GM19025 (cell line): ENCODE results near the gene STPG3.
A peak's percentile ranks its signal among the peaks of the same experiment; 100 is the strongest.

ENCODE experiments used
- ATAC-seq: cut with Tn5 transposase; IDR thresholded peaks from one replicate; pipeline ENCODE4 v1.9.1; 2021; ENCODE audit warnings: mild to moderate bottlenecking, low read depth, moderate library complexity; ENCODE audit not compliant: unreplicated experiment

Gene STPG3

GRCh38 chr9:137221506-137222111 lies 29.5 kb upstream of the STPG3 start:
- no peak for ATAC-seq

GRCh38 chr9:137222190-137223077 lies 28.7 kb upstream of the STPG3 start, which contains the start of gene RNF208:
TSS of gene RNF208 (minus strand) at chr9:137222240. CDS start at chr9:137221212, 1,028 bp downstream.
- no peak for ATAC-seq

GRCh38 chr9:137223078-137223970 lies 27.8 kb upstream of the STPG3 start:
- ATAC-seq = peak; percentile 69

- no peak for ATAC-seq
Measured at GRCh38 chr9:137224830-137225694, 26.0 kb upstream of the STPG3 start, which contains the start of gene CYSRT1. TSS of gene CYSRT1 (plus strand) at chr9:137225174. CDS start at chr9:137225622, 448 bp downstream.

- ATAC-seq = no peak
Measured at GRCh38 chr9:137225699-137226331, 25.3 kb upstream of the STPG3 start.

GRCh38 chr9:137226338-137227053 lies 24.6 kb upstream of the STPG3 start:
- no peak for ATAC-seq

- ATAC-seq = no peak
Measured at GRCh38 chr9:137227054-137227852, 23.8 kb upstream of the STPG3 start, which contains the start of gene RNF224. TSS of gene RNF224 (plus strand) at chr9:137227502. CDS start at chr9:137228336, 834 bp downstream.

- ATAC-seq = no peak
Measured at GRCh38 chr9:137227853-137228505, 23.1 kb upstream of the STPG3 start.

- ATAC-seq = no peak
Measured at GRCh38 chr9:137228506-137228967, 22.5 kb upstream of the STPG3 start.

- no peak for ATAC-seq
Measured at GRCh38 chr9:137228968-137229896, 21.9 kb upstream of the STPG3 start.

- ATAC-seq = no peak
Measured at GRCh38 chr9:137229903-137230704, 21.0 kb upstream of the STPG3 start.

- no peak for ATAC-seq
Measured at GRCh38 chr9:137230705-137231371, 20.2 kb upstream of the STPG3 start, which contains the start of gene SLC34A3. TSS of gene SLC34A3 (plus strand) at chr9:137230901. CDS start at chr9:137231703, 802 bp downstream.

GRCh38 chr9:137231372-137232039 lies 19.6 kb upstream of the STPG3 start:
- no peak for ATAC-seq

GRCh38 chr9:137232101-137232500 lies 19.0 kb upstream of the STPG3 start:
- no peak for ATAC-seq
